Measurements from ENCODE around the gene ATXN7L1. TPM values are rescaled to one million over a fixed set of nuclear protein-coding genes. Genes with fewer than 3 reads are reported as not detected.

Gene ATXN7L1
- total RNA-seq, 1 donor from 2014 or later, result 16.2 TPM

DNA sequence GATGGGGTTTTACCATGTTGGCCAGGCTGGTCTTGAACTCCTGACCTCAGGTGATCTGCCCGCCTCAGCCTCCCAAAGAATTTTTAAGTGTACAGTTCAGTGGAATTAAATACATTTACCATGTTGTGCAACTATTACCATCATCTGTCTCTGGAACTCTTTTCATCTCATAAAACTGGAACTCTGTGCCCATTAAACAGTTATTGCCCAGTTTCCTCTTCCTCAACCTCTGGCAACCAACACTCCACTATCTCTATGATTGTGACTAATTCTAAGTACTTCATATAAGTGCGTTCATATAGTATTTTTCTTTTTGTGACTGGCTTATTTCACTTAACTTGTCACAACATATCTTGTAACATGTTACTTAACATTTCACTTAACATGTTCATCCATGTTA lies 41.3 kb upstream of the ATXN7L1 start:
- Histone ChIP-seq H3K27ac (no peak overlapping the region), H3K36me3 (no peaks in the 10 kb centered on the region), H3K4me1 (no peaks in the 10 kb centered on the region), H3K9me3 (no peaks in the 10 kb centered on the region), H3K27me3 (no peaks in the 10 kb centered on the region), H3K4me3 (no peak overlapping the region)
- TF ChIP-seq, protein P1, sequence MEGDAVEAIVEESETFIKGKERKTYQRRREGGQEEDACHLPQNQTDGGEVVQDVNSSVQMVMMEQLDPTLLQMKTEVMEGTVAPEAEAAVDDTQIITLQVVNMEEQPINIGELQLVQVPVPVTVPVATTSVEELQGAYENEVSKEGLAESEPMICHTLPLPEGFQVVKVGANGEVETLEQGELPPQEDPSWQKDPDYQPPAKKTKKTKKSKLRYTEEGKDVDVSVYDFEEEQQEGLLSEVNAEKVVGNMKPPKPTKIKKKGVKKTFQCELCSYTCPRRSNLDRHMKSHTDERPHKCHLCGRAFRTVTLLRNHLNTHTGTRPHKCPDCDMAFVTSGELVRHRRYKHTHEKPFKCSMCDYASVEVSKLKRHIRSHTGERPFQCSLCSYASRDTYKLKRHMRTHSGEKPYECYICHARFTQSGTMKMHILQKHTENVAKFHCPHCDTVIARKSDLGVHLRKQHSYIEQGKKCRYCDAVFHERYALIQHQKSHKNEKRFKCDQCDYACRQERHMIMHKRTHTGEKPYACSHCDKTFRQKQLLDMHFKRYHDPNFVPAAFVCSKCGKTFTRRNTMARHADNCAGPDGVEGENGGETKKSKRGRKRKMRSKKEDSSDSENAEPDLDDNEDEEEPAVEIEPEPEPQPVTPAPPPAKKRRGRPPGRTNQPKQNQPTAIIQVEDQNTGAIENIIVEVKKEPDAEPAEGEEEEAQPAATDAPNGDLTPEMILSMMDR (IDR thresholded peaks at IDR 0.05), result no peak
- TF ChIP-seq POLR2A (IDR thresholded peaks at IDR 0.05), result no peak
- no peak for TF ChIP-seq POLR2AphosphoS5 (IDR thresholded peaks at IDR 0.05; ENCODE audit: insufficient read depth in 1 of 2, low read depth in 1 of 2)
- DNase-seq (ENCODE audit: extremely low spot score in 2 of 2), result no peak
- intact Hi-C loops (cut with DNase I), result no loop called here

DNA sequence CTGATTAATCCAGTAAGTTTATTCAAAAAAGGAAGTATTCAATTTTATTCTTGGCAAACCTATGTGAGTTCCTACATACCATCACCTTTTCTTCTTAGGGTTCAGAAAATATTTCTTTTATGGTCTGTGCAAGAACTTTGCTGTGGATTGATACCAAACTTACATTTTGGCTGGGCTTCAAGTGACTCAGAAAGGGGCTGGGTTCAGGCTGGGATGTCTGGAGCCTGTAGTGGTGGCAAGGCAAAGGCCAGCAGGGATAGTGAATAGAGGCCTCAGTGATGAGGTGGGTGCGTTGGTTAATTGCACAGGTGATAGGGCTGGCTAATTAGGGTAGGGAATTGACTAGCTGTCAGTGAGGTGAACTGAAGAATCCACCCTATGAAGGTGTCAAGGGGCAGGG lies 40.2 kb upstream of the ATXN7L1 start:
- Histone ChIP-seq H3K36me3 (no peaks in the 10 kb centered on the region), H3K27me3 (no peaks in the 10 kb centered on the region), H3K9me3 (no peaks in the 10 kb centered on the region), H3K4me1 (no peaks in the 10 kb centered on the region), H3K4me3 (no peak overlapping the region), H3K27ac (no peak overlapping the region)
- TF ChIP-seq POLR2A (IDR thresholded peaks at IDR 0.05) (no peak), POLR2AphosphoS5 (IDR thresholded peaks at IDR 0.05; ENCODE audit: insufficient read depth in 1 of 2, low read depth in 1 of 2) (no peak)
- TF ChIP-seq, protein P1 (IDR thresholded peaks at IDR 0.05), result no peak
- intact Hi-C loops (cut with DNase I), result no loop called here
- no peak for DNase-seq (ENCODE audit: extremely low spot score in 2 of 2)

DNA sequence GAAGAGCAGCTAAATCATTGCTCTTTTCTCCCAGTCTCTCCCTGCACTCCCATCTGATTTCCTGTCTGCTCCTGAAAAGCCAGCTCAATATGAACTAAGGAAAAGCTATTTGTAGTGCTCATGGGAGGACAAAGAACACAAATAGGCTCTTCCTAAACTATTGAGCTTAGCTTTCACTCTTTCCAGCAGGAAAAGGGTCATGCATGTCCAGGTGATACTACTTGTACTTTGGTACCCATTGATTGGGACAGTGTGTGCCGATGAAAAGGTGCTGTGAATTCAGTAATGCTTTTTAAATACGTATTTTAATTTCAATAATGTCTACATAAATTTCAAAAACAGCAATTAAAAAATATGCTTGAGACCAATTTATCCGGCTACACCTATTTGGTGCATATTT lies 37.5 kb upstream of the ATXN7L1 start:
- DNase-seq (ENCODE audit: extremely low spot score in 2 of 2), result no peak
- H3K4me1 ChIP-seq, result no peaks in the 10 kb centered on the region
- H3K9me3 ChIP-seq, result no peaks in the 10 kb centered on the region
- H3K4me3 ChIP-seq, result no peak overlapping the region
- no peaks in the 10 kb centered on the region for H3K36me3 ChIP-seq
- no peaks in the 10 kb centered on the region for H3K27me3 ChIP-seq
- intact Hi-C loops (cut with DNase I), result no loop called here
- TF ChIP-seq POLR2AphosphoS5 (IDR thresholded peaks at IDR 0.05; ENCODE audit: insufficient read depth in 1 of 2, low read depth in 1 of 2) (no peak), POLR2A (IDR thresholded peaks at IDR 0.05) (no peak)
- TF ChIP-seq, protein P1 (IDR thresholded peaks at IDR 0.05), result no peak
- H3K27ac ChIP-seq, result no peak overlapping the region

DNA sequence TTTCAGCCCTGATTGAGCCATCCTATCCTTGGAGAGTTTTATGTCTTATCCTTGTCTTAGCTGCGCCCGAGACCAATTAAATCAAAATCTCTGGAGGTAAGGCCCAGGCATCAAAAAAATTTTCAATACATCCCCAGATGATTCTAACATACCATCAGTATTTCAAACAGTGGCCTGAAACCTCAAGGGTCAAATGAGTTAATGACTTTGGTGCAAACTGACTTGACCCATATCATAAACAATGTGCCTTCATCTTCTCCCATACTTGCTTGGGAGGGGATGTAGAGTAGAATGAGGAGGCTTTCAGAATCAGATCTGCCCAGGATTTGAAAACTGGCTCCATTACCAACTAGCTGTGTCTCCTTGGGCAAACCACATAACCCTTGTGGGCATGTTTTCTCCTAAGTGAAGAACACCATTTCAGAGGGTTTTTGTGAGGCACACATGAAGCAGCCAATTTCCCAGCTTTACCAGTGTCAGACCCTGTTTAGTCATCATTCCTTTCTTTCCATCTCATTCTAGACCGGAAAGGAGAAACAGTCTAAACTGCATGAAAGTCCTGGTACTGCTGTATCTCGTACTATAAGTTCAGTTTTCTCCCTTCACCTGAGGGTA lies 35.7 kb upstream of the ATXN7L1 start:
- H3K9me3 ChIP-seq, result no peaks in the 10 kb centered on the region
- H3K36me3 ChIP-seq, result no peaks in the 10 kb centered on the region
- H3K4me3 ChIP-seq, result no peak overlapping the region
- DNase-seq (ENCODE audit: extremely low spot score in 2 of 2), result no peak
- TF ChIP-seq POLR2AphosphoS5 (IDR thresholded peaks at IDR 0.05; ENCODE audit: insufficient read depth in 1 of 2, low read depth in 1 of 2), result no peak
- TF ChIP-seq, protein P1 (IDR thresholded peaks at IDR 0.05), result no peak
- no peak for TF ChIP-seq POLR2A (IDR thresholded peaks at IDR 0.05)
- no peak overlapping the region for H3K27ac ChIP-seq
- intact Hi-C loops (cut with DNase I), result no loop called here
- H3K27me3 ChIP-seq, result no peaks in the 10 kb centered on the region
- no peaks in the 10 kb centered on the region for H3K4me1 ChIP-seq

DNA sequence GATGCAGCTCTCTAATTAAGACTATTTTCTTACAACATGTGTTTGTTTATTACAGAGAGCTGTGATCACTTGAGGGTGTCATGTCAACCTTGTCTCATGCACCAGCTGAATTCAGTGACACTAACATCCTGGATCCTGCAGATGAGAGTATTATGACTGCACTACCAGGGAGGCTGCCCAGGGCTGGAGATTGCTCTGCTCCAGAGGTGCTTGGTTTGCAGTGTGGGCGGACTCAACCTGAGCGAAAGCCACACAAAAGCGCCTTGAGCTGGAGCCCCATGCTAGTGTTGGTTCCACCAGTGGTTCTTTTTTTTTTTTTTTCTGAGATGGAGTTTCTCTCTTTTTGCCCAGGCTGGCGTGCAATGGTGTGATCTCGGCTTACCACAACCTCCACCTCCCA lies 33.8 kb upstream of the ATXN7L1 start:
- intact Hi-C loops (cut with DNase I), result no loop called here
- DNase-seq (ENCODE audit: extremely low spot score in 2 of 2), result no peak
- no peak for TF ChIP-seq POLR2AphosphoS5 (IDR thresholded peaks at IDR 0.05; ENCODE audit: insufficient read depth in 1 of 2, low read depth in 1 of 2)
- TF ChIP-seq, protein P1 (IDR thresholded peaks at IDR 0.05), result no peak
- TF ChIP-seq POLR2A (IDR thresholded peaks at IDR 0.05), result no peak
- Histone ChIP-seq H3K36me3 (no peaks in the 10 kb centered on the region), H3K27ac (no peak overlapping the region), H3K4me1 (no peaks in the 10 kb centered on the region), H3K9me3 (no peaks in the 10 kb centered on the region), H3K27me3 (no peaks in the 10 kb centered on the region), H3K4me3 (no peak overlapping the region)
